ENCODE measurements around the gene DMRTC2.

- TF ChIP-seq CTCF (IDR thresholded peaks at IDR 0.05; ENCODE audit: low read depth, low read length, poor library complexity, severe bottlenecking) (no peak), EZH2phosphoT487 (IDR thresholded peaks at IDR 0.05; ENCODE audit: borderline replicate concordance, low read length) (no peak)
Measured at GRCh38 chr19:41882568-41883462, 38.0 kb downstream of the DMRTC2 start, which contains the start of gene ARHGEF1.

Measured in DOHH2 (cell line).